Measurements from ENCODE around the gene KIN.

KIN gene

GRCh38 chr10:7794251-7795026 lies 6.6 kb upstream of the KIN start:
- H3K4me3 ChIP-seq (ENCODE audit: low read depth in 1 of 2, low read length in 1 of 2), result no peak overlapping the region
- H3K9me3 ChIP-seq, result no peaks in the 10 kb centered on the region
- no peaks in the 10 kb centered on the region for H3K27me3 ChIP-seq
- peaks cover 24% of the 10 kb centered on the region for H3K36me3 ChIP-seq
- H3K4me1 ChIP-seq (ENCODE audit: control insufficient read depth in 1 of 2, insufficient read depth in 1 of 2, low read depth in 1 of 2, low read length in 1 of 2), result peaks cover 4 to 6% of the 10 kb centered on the region in 2 experiments
- TF ChIP-seq, protein P1, sequence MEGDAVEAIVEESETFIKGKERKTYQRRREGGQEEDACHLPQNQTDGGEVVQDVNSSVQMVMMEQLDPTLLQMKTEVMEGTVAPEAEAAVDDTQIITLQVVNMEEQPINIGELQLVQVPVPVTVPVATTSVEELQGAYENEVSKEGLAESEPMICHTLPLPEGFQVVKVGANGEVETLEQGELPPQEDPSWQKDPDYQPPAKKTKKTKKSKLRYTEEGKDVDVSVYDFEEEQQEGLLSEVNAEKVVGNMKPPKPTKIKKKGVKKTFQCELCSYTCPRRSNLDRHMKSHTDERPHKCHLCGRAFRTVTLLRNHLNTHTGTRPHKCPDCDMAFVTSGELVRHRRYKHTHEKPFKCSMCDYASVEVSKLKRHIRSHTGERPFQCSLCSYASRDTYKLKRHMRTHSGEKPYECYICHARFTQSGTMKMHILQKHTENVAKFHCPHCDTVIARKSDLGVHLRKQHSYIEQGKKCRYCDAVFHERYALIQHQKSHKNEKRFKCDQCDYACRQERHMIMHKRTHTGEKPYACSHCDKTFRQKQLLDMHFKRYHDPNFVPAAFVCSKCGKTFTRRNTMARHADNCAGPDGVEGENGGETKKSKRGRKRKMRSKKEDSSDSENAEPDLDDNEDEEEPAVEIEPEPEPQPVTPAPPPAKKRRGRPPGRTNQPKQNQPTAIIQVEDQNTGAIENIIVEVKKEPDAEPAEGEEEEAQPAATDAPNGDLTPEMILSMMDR (IDR thresholded peaks at IDR 0.05), result no peak
- H3K27ac ChIP-seq, result no peak overlapping the region

GRCh38 chr10:7792541-7792940 lies 4.7 kb upstream of the KIN start:
- no peak overlapping the region for H3K27ac ChIP-seq
- TF ChIP-seq, protein P1 (IDR thresholded peaks at IDR 0.05), result no peak
- no peaks in the 10 kb centered on the region for H3K27me3 ChIP-seq
- H3K4me3 ChIP-seq (ENCODE audit: low read depth in 1 of 2, low read length in 1 of 2), result no peak overlapping the region
- peaks cover 17 to 19% of the 10 kb centered on the region in 2 experiments for H3K4me1 ChIP-seq (ENCODE audit: control insufficient read depth in 1 of 2, insufficient read depth in 1 of 2, low read depth in 1 of 2, low read length in 1 of 2)
- peaks cover 10% of the 10 kb centered on the region for H3K36me3 ChIP-seq
- H3K9me3 ChIP-seq, result no peaks in the 10 kb centered on the region

DNA sequence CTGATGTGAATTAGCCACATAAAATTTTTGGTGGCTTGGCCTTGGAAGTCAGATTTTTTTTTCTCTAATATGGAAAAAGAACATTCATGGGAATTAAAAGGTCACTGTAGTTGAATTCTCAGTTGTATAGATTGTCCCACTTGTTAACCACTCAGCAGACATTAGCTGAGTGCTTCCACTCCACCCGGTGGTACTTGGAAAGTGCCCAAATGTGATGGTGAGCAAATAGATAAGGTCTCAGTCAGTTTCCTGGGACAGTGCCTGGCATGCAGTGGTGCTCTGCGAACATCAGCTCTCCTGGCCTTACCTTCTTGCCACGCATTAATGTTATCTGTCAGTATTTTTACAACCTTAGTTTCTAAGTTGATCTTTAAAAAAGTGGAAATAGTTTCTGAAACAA lies 1.6 kb upstream of the KIN start:
- H3K4me1 ChIP-seq (ENCODE audit: control insufficient read depth in 1 of 2, insufficient read depth in 1 of 2, low read depth in 1 of 2, low read length in 1 of 2), result peaks cover 27 to 33% of the 10 kb centered on the region in 2 experiments
- H3K27ac ChIP-seq, result no peak overlapping the region
- TF ChIP-seq, protein P1 (IDR thresholded peaks at IDR 0.05), result no peak
- H3K4me3 ChIP-seq (ENCODE audit: low read depth in 1 of 2, low read length in 1 of 2), result peak overlapping the region; percentile 86 to 89
- no peaks in the 10 kb centered on the region for H3K36me3 ChIP-seq
- no peaks in the 10 kb centered on the region for H3K9me3 ChIP-seq
- H3K27me3 ChIP-seq, result no peaks in the 10 kb centered on the region

- no peaks in the 10 kb centered on the region for H3K9me3 ChIP-seq
- TF ChIP-seq, protein P1 (IDR thresholded peaks at IDR 0.05), result no peak
- peak overlapping the region; percentile 75 for H3K27ac ChIP-seq
- H3K27me3 ChIP-seq, result no peaks in the 10 kb centered on the region
- peaks cover 27 to 33% of the 10 kb centered on the region in 2 experiments for H3K4me1 ChIP-seq (ENCODE audit: control insufficient read depth in 1 of 2, insufficient read depth in 1 of 2, low read depth in 1 of 2, low read length in 1 of 2)
- H3K4me3 ChIP-seq (ENCODE audit: low read depth in 1 of 2, low read length in 1 of 2), result peak overlapping the region; percentile 86 to 89
- H3K36me3 ChIP-seq, result no peaks in the 10 kb centered on the region
These were observed 970 bp upstream of the KIN start for GRCh38 chr10:7788639-7789286.

GRCh38 chr10:7787150-7787856 lies 490 bp downstream of the KIN start:
- Histone ChIP-seq H3K27ac (peak overlapping the region; percentile 75), H3K36me3 (peaks cover 3% of the 10 kb centered on the region), H3K9me3 (no peaks in the 10 kb centered on the region), H3K4me1 (ENCODE audit: control insufficient read depth in 1 of 2, insufficient read depth in 1 of 2, low read depth in 1 of 2, low read length in 1 of 2) (peaks cover 27 to 33% of the 10 kb centered on the region in 2 experiments), H3K27me3 (no peaks in the 10 kb centered on the region), H3K4me3 (ENCODE audit: low read depth in 1 of 2, low read length in 1 of 2) (peak overlapping the region; percentile 86 to 89)
- TF ChIP-seq, protein P1 (IDR thresholded peaks at IDR 0.05), result no peak

Measured in neutrophil (primary cell).